SK-N-SH (cell line): ENCODE results near the gene SLC25A46. TPM values are rescaled to one million over a fixed set of nuclear protein-coding genes. Genes with fewer than 3 reads are reported as not detected.

Source experiments
- CTCF ChIA-PET: fragments of 300-600, 350-600 bp; formaldehyde crosslinking; extraction: SDS; loops from one replicate; lab custom pipeline; 2021; lab: Yijun Ruan, JAX
- POLR2A ChIA-PET: fragments of 350-600 bp; sonication (Branson Sonifier 250); formaldehyde crosslinking; extraction: SDS; loops from one replicate; lab custom pipeline; 2020; ENCODE audit warnings: antibody characterized with exemption, inconsistent platforms; lab: Yijun Ruan, JAX
- DNase-seq: peaks from one replicate; pipeline ENCODE4 v3.0.0; 2012
- H2AFZ ChIP-seq: fragments of 200-600 bp; sonication (generic); 2 replicates; pipeline ENCODE4 v1.8.1; 2016; ENCODE audit warnings: antibody characterized with exemption, mild to moderate bottlenecking, low read depth
- H3F3A ChIP-seq: fragments of 200-600 bp; sonication (generic); replicated peaks from 2 replicates; pipeline ENCODE3; 2016; ENCODE audit warnings: antibody characterized with exemption, mild to moderate bottlenecking; ENCODE audit not compliant: insufficient read depth
- H3K27ac ChIP-seq, 2 experiments: fragments of 200-500 bp in 1 of 2; fragments of 200-600 bp in 1 of 2; sonication (Bioruptor generic) in 1 of 2; sonication (generic), shearing (Covaris generic) in 1 of 2; 2 replicates each; pipeline versions ENCODE4 v1.5.1 to v1.6.1; 2014 to 2016; ENCODE audit warnings: low read depth in 2 of 2, inconsistent platforms in 1 of 2, low read length in 1 of 2, mild to moderate bottlenecking in 1 of 2, mixed read lengths in 1 of 2
- H3K27me3 ChIP-seq: fragments of 200-600 bp; sonication (generic), shearing (Covaris generic); 2 replicates; pipeline ENCODE4 v1.6.1; 2016; ENCODE audit warnings: mixed run types; ENCODE audit not compliant: insufficient read depth
- H3K36me3 ChIP-seq, 2 experiments: fragments of 200-500 bp in 1 of 2; fragments of 200-600 bp in 1 of 2; sonication (Bioruptor generic) in 1 of 2; sonication (generic) in 1 of 2; replicated peaks in 1 of 2; 2 replicates each; pipeline versions ENCODE3 to v1.5.1; 2014 to 2016; ENCODE audit warnings: low read length in 1 of 2, mild to moderate bottlenecking in 1 of 2; ENCODE audit not compliant: insufficient read depth in 2 of 2, control insufficient read depth in 1 of 2
- H3K4me1 ChIP-seq, 2 experiments: fragments of 200-500 bp in 1 of 2; fragments of 200-600 bp in 1 of 2; sonication (Bioruptor generic) in 1 of 2; sonication (generic), shearing (Covaris generic) in 1 of 2; 2 replicates each; pipeline versions ENCODE4 v1.5.1 to v1.6.1; 2014 to 2016; ENCODE audit warnings: low read depth in 1 of 2, low read length in 1 of 2, mixed run types in 1 of 2; ENCODE audit not compliant: insufficient read depth in 2 of 2, control insufficient read depth in 1 of 2
- H3K4me2 ChIP-seq: fragments of 200-600 bp; sonication (generic), shearing (Covaris generic); 2 replicates; pipeline ENCODE4 v1.6.1; 2017; ENCODE audit warnings: mixed run types
- H3K4me3 ChIP-seq, 2 experiments: fragments of 200-500 bp in 1 of 2; fragments of 200-600 bp in 1 of 2; sonication (Bioruptor generic) in 1 of 2; sonication (generic), shearing (Covaris generic) in 1 of 2; 2 replicates each; pipeline versions ENCODE4 v1.5.1 to v1.8.1; 2014 to 2016; ENCODE audit warnings: low read depth in 2 of 2, inconsistent platforms in 1 of 2, low read length in 1 of 2, mild to moderate bottlenecking in 1 of 2, mixed read lengths in 1 of 2, moderate library complexity in 1 of 2
- H3K79me2 ChIP-seq: fragments of 200-600 bp; sonication (generic); 2 replicates; pipeline ENCODE4 v1.8.1; 2017; ENCODE audit warnings: mild to moderate bottlenecking; ENCODE audit not compliant: insufficient read depth
- H3K9ac ChIP-seq: fragments of 200-600 bp; sonication (generic); 2 replicates; pipeline ENCODE4 v1.6.1; 2017; ENCODE audit warnings: mixed run types
- H3K9me2 ChIP-seq: fragments of 200-600 bp; sonication (generic); 2 replicates; pipeline ENCODE4 v1.6.1; 2017; ENCODE audit warnings: mixed run types
- H3K9me3 ChIP-seq: fragments of 200-600 bp; sonication (generic); 2 replicates; pipeline ENCODE4 v1.6.1; 2017; ENCODE audit warnings: mixed run types, mild to moderate bottlenecking, moderate library complexity
- H4K20me1 ChIP-seq: fragments of 200-600 bp; sonication (generic); 2 replicates; pipeline ENCODE4 v1.6.1; 2017; ENCODE audit warnings: mild to moderate bottlenecking, mixed run types; ENCODE audit not compliant: insufficient read depth
- EZH2phosphoT487 ChIP-seq: fragments of 200-600 bp; sonication (generic); IDR thresholded peaks from 2 replicates; pipeline ENCODE4 v1.6.1; 2017; ENCODE audit warnings: low read depth, mixed run types, mild to moderate bottlenecking, antibody characterized with exemption, moderate library complexity, borderline replicate concordance
- FOXJ3 ChIP-seq: sonication (generic); formaldehyde crosslinking; IDR thresholded peaks from 2 replicates; pipeline ENCODE4 v1.5.1; 2020; ENCODE audit warnings: mild to moderate bottlenecking, missing genetic modification reagents
- GABPA ChIP-seq: IDR thresholded peaks from 2 replicates; pipeline ENCODE4 v1.4.0; 2012; ENCODE audit warnings: low read depth, mild to moderate bottlenecking
- NRF1 ChIP-seq: IDR thresholded peaks from 2 replicates; pipeline ENCODE4 v1.6.1; 2012; ENCODE audit warnings: low read depth, mild to moderate bottlenecking, low read length
- RAD21 ChIP-seq: IDR thresholded peaks from 2 replicates; pipeline ENCODE4 v1.6.1; 2012; ENCODE audit warnings: mild to moderate bottlenecking, low read length
- YY1 ChIP-seq: IDR thresholded peaks from 2 replicates; pipeline ENCODE4 v1.4.0; 2012; ENCODE audit warnings: low read depth, mild to moderate bottlenecking
- WGBS: methylation state at CpG from one replicate; pipeline ENCODE4 v1.1.6; 2017; ENCODE audit warnings: low lambda C conversion rate; 5-methylcytosine and 5-hydroxymethylcytosine counted together
- polyA plus RNA-seq, 3 experiments: library from polyadenylated mRNA; depleted of rRNA; stranded (reverse); fragments of >200 nt; gene quantifications; 2 replicates each; pipeline ENCODE4 v1.2.3, GENCODE V29; 2012
- TF ChIP-seq, protein P1 (sequence below): fragments of 200-600 bp; sonication (generic); IDR thresholded peaks from 2 replicates; pipeline ENCODE4 v1.6.1; 2017; ENCODE audit warnings: antibody characterized with exemption, mild to moderate bottlenecking, moderate library complexity

Gene SLC25A46
- polyA plus RNA-seq, 1 of the 3 experiments (the other 2 are of a cell fraction): 15.7 TPM

GRCh38 chr5:110809006-110809405 lies 70.2 kb downstream of the SLC25A46 start:
- H3K79me2 ChIP-seq: no peaks in the 10 kb centered on the region
- no peak overlapping the region for H3K9ac ChIP-seq
- no peak for DNase-seq
- H3K9me3 ChIP-seq: no peaks in the 10 kb centered on the region; the same call in 1 of the 2 replicates
- H3K4me3 ChIP-seq: no peak overlapping the region
- no peak overlapping the region for H3K27ac ChIP-seq
- ChIA-PET POLR2A (no interaction called here), CTCF (no interaction called here)
- no peaks in the 10 kb centered on the region for H3K9me2 ChIP-seq
- no peaks in the 10 kb centered on the region for H3K36me3 ChIP-seq
- H4K20me1 ChIP-seq: no peaks in the 10 kb centered on the region
- no peak for TF ChIP-seq NRF1
- no peak for TF ChIP-seq YY1
- TF ChIP-seq RAD21: no peak
- no peak for TF ChIP-seq FOXJ3 (CRISPR knock-in tag)
- no peak for TF ChIP-seq EZH2phosphoT487
- TF ChIP-seq GABPA: no peak
- TF ChIP-seq, protein P1, sequence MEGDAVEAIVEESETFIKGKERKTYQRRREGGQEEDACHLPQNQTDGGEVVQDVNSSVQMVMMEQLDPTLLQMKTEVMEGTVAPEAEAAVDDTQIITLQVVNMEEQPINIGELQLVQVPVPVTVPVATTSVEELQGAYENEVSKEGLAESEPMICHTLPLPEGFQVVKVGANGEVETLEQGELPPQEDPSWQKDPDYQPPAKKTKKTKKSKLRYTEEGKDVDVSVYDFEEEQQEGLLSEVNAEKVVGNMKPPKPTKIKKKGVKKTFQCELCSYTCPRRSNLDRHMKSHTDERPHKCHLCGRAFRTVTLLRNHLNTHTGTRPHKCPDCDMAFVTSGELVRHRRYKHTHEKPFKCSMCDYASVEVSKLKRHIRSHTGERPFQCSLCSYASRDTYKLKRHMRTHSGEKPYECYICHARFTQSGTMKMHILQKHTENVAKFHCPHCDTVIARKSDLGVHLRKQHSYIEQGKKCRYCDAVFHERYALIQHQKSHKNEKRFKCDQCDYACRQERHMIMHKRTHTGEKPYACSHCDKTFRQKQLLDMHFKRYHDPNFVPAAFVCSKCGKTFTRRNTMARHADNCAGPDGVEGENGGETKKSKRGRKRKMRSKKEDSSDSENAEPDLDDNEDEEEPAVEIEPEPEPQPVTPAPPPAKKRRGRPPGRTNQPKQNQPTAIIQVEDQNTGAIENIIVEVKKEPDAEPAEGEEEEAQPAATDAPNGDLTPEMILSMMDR: no peak
- 0 out of 2 replicates have a peak overlapping the region, but pooled peaks have one; percentile 4 for H2AFZ ChIP-seq
- no peak overlapping the region for H3K4me2 ChIP-seq
- H3F3A ChIP-seq: no peaks in the 10 kb centered on the region
- no peaks in the 10 kb centered on the region for H3K4me1 ChIP-seq
- WGBS: 85% methylated on average over 1 of the region's 1 CpG
- H3K27me3 ChIP-seq: no peaks in the 10 kb centered on the region

Other genes with a start within 250 kb of the SLC25A46 start
- gene TMEM232, start 12.3 kb upstream of the SLC25A46 start, polyA plus RNA-seq (2012; rRNA removed): 0.66 and 1.2 TPM in 2 replicates